HEK293 (cell line): Measurements from ENCODE around the gene NCKAP5.

ENCODE experiments used
- CTCF ChIA-PET: fragments of 350-600 bp; formaldehyde crosslinking; extraction: SDS; loops from one replicate; lab custom pipeline; 2021; ENCODE audit warnings: antibody characterized with exemption; lab: Yijun Ruan, JAX
- POLR2A ChIA-PET: fragments of 300-600 bp; formaldehyde crosslinking; extraction: SDS; loops from one replicate; lab custom pipeline; 2020; ENCODE audit warnings: antibody characterized with exemption, inconsistent platforms; lab: Yijun Ruan, JAX
- H3K27ac ChIP-seq: fragments of 200-500 bp; sonication (Bioruptor generic); 2 replicates; pipeline ENCODE4 v1.5.1; 2014; ENCODE audit warnings: low read depth, low read length, control low read depth, inconsistent platforms; ENCODE audit errors: extremely low read depth
- H3K36me3 ChIP-seq, 2 experiments: fragments of 200-500 bp in 1 of 2; sonication (Bioruptor generic) in 1 of 2; 1 replicate in 1 of 2; 2 replicates in 1 of 2; pipeline ENCODE4 v1.5.1; 2014 to 2017; ENCODE audit warnings: inconsistent platforms in 2 of 2, low read length in 2 of 2; ENCODE audit not compliant: control insufficient read depth in 2 of 2, insufficient read depth in 1 of 2
- H3K4me1 ChIP-seq: fragments of 200-500 bp; sonication (Bioruptor generic); 2 replicates; pipeline ENCODE4 v1.5.1; 2014; ENCODE audit warnings: mild to moderate bottlenecking, low read length, inconsistent platforms; ENCODE audit not compliant: control insufficient read depth, insufficient read depth
- H3K4me3 ChIP-seq: 2 replicates; pipeline ENCODE4 v1.5.1; 2011; ENCODE audit warnings: low read depth, mild to moderate bottlenecking, control low read depth, low read length, moderate library complexity
- H3K9me3 ChIP-seq: fragments of 200-500 bp; sonication (Bioruptor generic); 2 replicates; pipeline ENCODE4 v1.5.1; 2014; ENCODE audit warnings: low read depth, low read length, inconsistent platforms; ENCODE audit not compliant: control insufficient read depth, insufficient read depth
- BCL6B ChIP-seq: fragments of 450-650 bp; formaldehyde crosslinking; IDR thresholded peaks from 2 replicates; pipeline ENCODE4 v1.5.1; 2017; ENCODE audit warnings: missing biosample characterization, missing genetic modification characterization
- MEIS1 ChIP-seq: sonication (generic); formaldehyde crosslinking; IDR thresholded peaks from 2 replicates; pipeline ENCODE4 v1.8.1; 2022; ENCODE audit warnings: missing genetic modification reagents, mild to moderate bottlenecking, borderline replicate concordance
- PRDM1 ChIP-seq: fragments of 450-650 bp; formaldehyde crosslinking; IDR thresholded peaks from 2 replicates; pipeline ENCODE4; 2016; ENCODE audit warnings: missing biosample characterization, missing genetic modification characterization
- SP7 ChIP-seq: fragments of 450-650 bp; formaldehyde crosslinking; IDR thresholded peaks from 2 replicates; pipeline ENCODE4 v1.5.1; 2016; ENCODE audit warnings: missing biosample characterization, missing genetic modification characterization
- ZBTB10 ChIP-seq: fragments of 450-650 bp; formaldehyde crosslinking; IDR thresholded peaks from 2 replicates; pipeline ENCODE4 v1.5.1; 2016; ENCODE audit warnings: missing biosample characterization, missing genetic modification characterization
- ZBTB20 ChIP-seq: fragments of 450-650 bp; formaldehyde crosslinking; IDR thresholded peaks from 2 replicates; pipeline ENCODE4 v1.5.1; 2016; ENCODE audit warnings: missing biosample characterization, missing genetic modification characterization
- ZBTB48 ChIP-seq: fragments of 450-650 bp; formaldehyde crosslinking; IDR thresholded peaks from 2 replicates; pipeline ENCODE4 v1.5.1; 2016; ENCODE audit warnings: missing biosample characterization, missing genetic modification characterization
- ZNF501 ChIP-seq: fragments of 450-650 bp; formaldehyde crosslinking; IDR thresholded peaks from 2 replicates; pipeline ENCODE4 v1.5.1; 2016; ENCODE audit warnings: missing biosample characterization, missing genetic modification characterization
- ZNF514 ChIP-seq: fragments of 450-650 bp; formaldehyde crosslinking; IDR thresholded peaks from 2 replicates; pipeline ENCODE4 v1.5.1; 2016; ENCODE audit warnings: missing biosample characterization, missing genetic modification characterization
- ZNF518A ChIP-seq: fragments of 450-650 bp; formaldehyde crosslinking; conservative IDR thresholded peaks from 2 replicates; pipeline ENCODE4 v1.5.1; 2016; ENCODE audit warnings: low read depth, missing biosample characterization, missing genetic modification characterization
- ZNF560 ChIP-seq: fragments of 450-650 bp; formaldehyde crosslinking; IDR thresholded peaks from 2 replicates; pipeline ENCODE4 v1.5.1; 2017; ENCODE audit warnings: missing biosample characterization, missing genetic modification characterization, borderline replicate concordance
- ZNF585B ChIP-seq: fragments of 450-650 bp; formaldehyde crosslinking; IDR thresholded peaks from 2 replicates; pipeline ENCODE4 v1.5.1; 2016; ENCODE audit warnings: missing biosample characterization, missing genetic modification characterization
- ZNF596 ChIP-seq: fragments of 450-650 bp; IDR thresholded peaks from 2 replicates; pipeline ENCODE4 v1.5.0; 2018; ENCODE audit warnings: missing biosample characterization, mild to moderate bottlenecking, missing genetic modification characterization, moderate library complexity
- ZNF704 ChIP-seq: fragments of 450-650 bp; formaldehyde crosslinking; IDR thresholded peaks from 2 replicates; pipeline ENCODE4 v1.5.1; 2016; ENCODE audit warnings: missing biosample characterization, missing genetic modification characterization
- ZNF747 ChIP-seq: fragments of 450-650 bp; formaldehyde crosslinking; IDR thresholded peaks from 2 replicates; pipeline ENCODE4 v1.5.1; 2016; ENCODE audit warnings: missing biosample characterization, missing genetic modification characterization
- ZNF76 ChIP-seq: fragments of 450-650 bp; formaldehyde crosslinking; IDR thresholded peaks from 2 replicates; pipeline ENCODE4; 2016; ENCODE audit warnings: low read depth, missing biosample characterization, missing genetic modification characterization, borderline replicate concordance
- ZSCAN16 ChIP-seq: fragments of 450-650 bp; formaldehyde crosslinking; IDR thresholded peaks from 2 replicates; pipeline ENCODE4 v1.5.1; 2016; ENCODE audit warnings: missing biosample characterization, missing genetic modification characterization

NCKAP5 gene

GRCh38 chr2:133530645-133531044 is 37.6 kb downstream of the NCKAP5 start:
- CTCF ChIA-PET = interaction anchor here (0.6 to 0.7 kb wide), 3 partner anchors 26 to 367 kb away, joined by 3 to 6 read pairs (median 3); no protein-coding TSS in a partner anchor
- TF ChIP-seq ZBTB20 (tag by site-specific recombination) (no peak), ZBTB48 (tag by site-specific recombination) (no peak), ZBTB10 (tag by site-specific recombination) (no peak), ZNF704 (no peak), ZSCAN16 (tag by site-specific recombination) (no peak), MEIS1 (no peak)
- POLR2A ChIA-PET = no interaction called here
- Histone ChIP-seq H3K9me3 (no peaks in the 10 kb centered on the region), H3K27ac (no peak overlapping the region), H3K4me3 (no peak overlapping the region), H3K4me1 (no peaks in the 10 kb centered on the region), H3K36me3 (no peaks in the 10 kb centered on the region)

- no peaks in the 10 kb centered on the region for H3K36me3 ChIP-seq
- no peak overlapping the region for H3K27ac ChIP-seq
- POLR2A ChIA-PET = no interaction called here
- TF ChIP-seq SP7 (tag by site-specific recombination) = no peak
- H3K4me1 ChIP-seq = no peaks in the 10 kb centered on the region
- H3K4me3 ChIP-seq = no peak overlapping the region
- H3K9me3 ChIP-seq = no peaks in the 10 kb centered on the region
- CTCF ChIA-PET = no interaction called here
Observed at GRCh38 chr2:133526530-133527300, 41.5 kb downstream of the NCKAP5 start.

GRCh38 chr2:133525613-133526529 is 42.4 kb downstream of the NCKAP5 start:
- ChIA-PET CTCF (no interaction called here), POLR2A (no interaction called here)
- Histone ChIP-seq H3K27ac (no peak overlapping the region), H3K36me3 (no peaks in the 10 kb centered on the region), H3K4me1 (no peaks in the 10 kb centered on the region), H3K9me3 (no peaks in the 10 kb centered on the region), H3K4me3 (no peak overlapping the region)
- no peak for TF ChIP-seq PRDM1 (tag by site-specific recombination)
- TF ChIP-seq ZNF560 (tag by site-specific recombination) = no peak
- no peak for TF ChIP-seq ZNF76 (tag by site-specific recombination)
- no peak for TF ChIP-seq BCL6B (tag by site-specific recombination)
- TF ChIP-seq ZNF518A = no peak
- TF ChIP-seq ZBTB20 (tag by site-specific recombination) = no peak
- TF ChIP-seq ZNF747 = no peak
- TF ChIP-seq ZNF501 (tag by site-specific recombination) = no peak
- no peak for TF ChIP-seq ZNF585B (tag by site-specific recombination)
- no peak for TF ChIP-seq ZNF596 (tag by site-specific recombination)
- no peak for TF ChIP-seq ZNF514 (tag by site-specific recombination)
